Ishikawa (cell line): ENCODE measurements around the gene KCNG3.

Source experiments
- EP300 ChIP-seq: IDR thresholded peaks from 2 replicates; pipeline ENCODE4 v1.6.1; 2012; ENCODE audit warnings: borderline replicate concordance
- TAF1 ChIP-seq: IDR thresholded peaks from 2 replicates; pipeline ENCODE4 v1.6.1; 2012; ENCODE audit warnings: low read depth, mild to moderate bottlenecking

DNA sequence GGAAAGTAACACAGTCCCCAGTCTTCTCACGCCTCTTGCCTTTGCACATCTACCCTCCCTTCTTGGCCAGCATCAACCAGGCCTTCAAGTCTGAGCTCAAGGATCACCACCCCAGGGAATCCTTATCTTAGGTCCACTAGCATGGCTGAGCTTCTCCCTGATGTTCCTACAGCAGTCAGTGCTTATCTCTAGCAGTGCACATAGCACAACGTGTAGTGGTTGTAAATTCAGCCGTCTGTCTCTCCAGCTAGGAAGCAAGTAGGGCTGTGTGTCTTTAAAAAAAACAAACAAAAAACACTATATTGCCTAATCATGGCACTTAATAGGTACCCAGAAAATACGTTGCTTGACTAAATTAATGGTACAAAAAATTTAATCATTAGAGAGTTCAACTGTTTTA lies 29.2 kb downstream of the KCNG3 start:
- TF ChIP-seq EP300 = no peak
- no peak for TF ChIP-seq TAF1
